GM23338 (cell line): ENCODE measurements around the gene ABCC3. TPM values are rescaled to one million over a fixed set of nuclear protein-coding genes. Genes with fewer than 3 reads are reported as not detected.

Experiments
- ATAC-seq: fragments of 200-7000 bp; cut with Tn5 transposase; 3 replicates; pipeline ENCODE4 v1.9.1; 2020
- DNase-seq: peaks from one replicate; pipeline ENCODE4 v3.0.0-alpha.2; 2015; ENCODE audit warnings: low spot score
- H2AFZ ChIP-seq: fragments of 200-600 bp; sonication (generic); 2 replicates; pipeline ENCODE4 v1.8.0; 2016; ENCODE audit warnings: antibody characterized with exemption, mild to moderate bottlenecking, moderate library complexity
- H3F3A ChIP-seq: fragments of 200-600 bp; sonication (generic); replicated peaks from 2 replicates; pipeline ENCODE4 v1.8.0; 2017; ENCODE audit warnings: antibody characterized with exemption, mixed run types, low read depth
- H3K27ac ChIP-seq: fragments of 200-600 bp; sonication (generic); 2 replicates; pipeline ENCODE4 v1.6.1; 2016; ENCODE audit warnings: low read depth
- H3K27me3 ChIP-seq: fragments of 200-600 bp; sonication (generic); 2 replicates; pipeline ENCODE4 v1.8.0; 2016; ENCODE audit warnings: mild to moderate bottlenecking, mixed run types, moderate library complexity; ENCODE audit not compliant: insufficient read depth
- H3K36me3 ChIP-seq: fragments of 200-600 bp; sonication (generic); 2 replicates; pipeline ENCODE4 v1.8.0; 2016; ENCODE audit warnings: mild to moderate bottlenecking; ENCODE audit not compliant: insufficient read depth
- H3K4me1 ChIP-seq: fragments of 200-600 bp; sonication (generic); 2 replicates; pipeline ENCODE4 v1.8.0; 2016; ENCODE audit warnings: mild to moderate bottlenecking, moderate library complexity; ENCODE audit not compliant: insufficient read depth
- H3K4me2 ChIP-seq: fragments of 200-600 bp; sonication (generic); 2 replicates; pipeline ENCODE4 v1.7.1; 2017; ENCODE audit warnings: mixed run types
- H3K4me3 ChIP-seq: fragments of 200-600 bp; sonication (generic); 2 replicates; pipeline ENCODE4 v1.6.1; 2016; ENCODE audit warnings: mixed run types
- H3K79me2 ChIP-seq: fragments of 200-600 bp; sonication (generic); replicated peaks from 2 replicates; pipeline ENCODE4 v1.8.0; 2017; ENCODE audit warnings: mild to moderate bottlenecking; ENCODE audit not compliant: insufficient read depth
- H3K9me2 ChIP-seq: fragments of 200-600 bp; sonication (generic); 2 replicates; pipeline ENCODE4 v1.8.0; 2017; ENCODE audit not compliant: insufficient read depth
- H4K20me1 ChIP-seq: fragments of 200-600 bp; sonication (generic); replicated peaks from 2 replicates; pipeline ENCODE4 v1.8.0; 2017; ENCODE audit warnings: mild to moderate bottlenecking; ENCODE audit not compliant: insufficient read depth
- H3K27ac Mint-ChIP-seq: 2 replicates; pipeline ENCODE4 v1.8.0; 2020; ENCODE audit warnings: inconsistent platforms, mild to moderate bottlenecking, moderate library complexity, mixed read lengths
- H3K27me3 Mint-ChIP-seq: 3 replicates; pipeline ENCODE4 v1.8.0; 2022; ENCODE audit warnings: low read depth, mild to moderate bottlenecking, moderate library complexity, mixed read lengths, inconsistent platforms; ENCODE audit not compliant: insufficient read depth, poor library complexity
- H3K36me3 Mint-ChIP-seq: 3 replicates; pipeline ENCODE4 v1.8.0; 2021; ENCODE audit warnings: low read depth, mild to moderate bottlenecking, inconsistent platforms, moderate library complexity, mixed read lengths
- H3K4me1 Mint-ChIP-seq: 3 replicates; pipeline ENCODE4 v1.8.0; 2020; ENCODE audit warnings: mild to moderate bottlenecking, inconsistent platforms, mixed read lengths
- H3K4me3 Mint-ChIP-seq: 3 replicates; pipeline ENCODE4 v1.8.0; 2021; ENCODE audit warnings: moderate library complexity, mild to moderate bottlenecking, inconsistent platforms, mixed read lengths
- H3K9me3 Mint-ChIP-seq: 3 replicates; pipeline ENCODE4 v1.8.0; 2020; ENCODE audit warnings: moderate library complexity, mild to moderate bottlenecking, inconsistent platforms, mixed read lengths
- CREB1 ChIP-seq: fragments of 250-450 bp; sonication (Bioruptor Pico); IDR thresholded peaks from 2 replicates; pipeline ENCODE4 v1.5.0; 2020; ENCODE audit warnings: low read depth, mild to moderate bottlenecking, moderate library complexity
- EZH2 ChIP-seq: fragments of 200-600 bp; sonication (generic); IDR thresholded peaks from one replicate; pipeline ENCODE4 v1.8.0; 2017; ENCODE audit warnings: antibody characterized with exemption, mild to moderate bottlenecking, low read depth; ENCODE audit not compliant: unreplicated experiment
- EZH2phosphoT487 ChIP-seq: fragments of 200-600 bp; sonication (generic); IDR thresholded peaks from one replicate; pipeline ENCODE4 v1.8.1; 2018; ENCODE audit warnings: antibody characterized with exemption; ENCODE audit not compliant: unreplicated experiment
- JUNB ChIP-seq: IDR thresholded peaks from one replicate; pipeline ENCODE4 v1.6.1; 2016; ENCODE audit warnings: antibody characterized with exemption; ENCODE audit not compliant: unreplicated experiment
- NANOG ChIP-seq: IDR thresholded peaks from 2 replicates; pipeline ENCODE4 v1.6.1; 2016; ENCODE audit warnings: antibody characterized with exemption, borderline replicate concordance
- POLR2AphosphoS5 ChIP-seq: IDR thresholded peaks from 2 replicates; pipeline ENCODE4 v1.6.1; 2016; ENCODE audit warnings: antibody characterized with exemption, low read depth
- REST ChIP-seq: IDR thresholded peaks from one replicate; pipeline ENCODE4 v1.6.1; 2018; ENCODE audit warnings: antibody characterized with exemption; ENCODE audit not compliant: unreplicated experiment
- STAT1 ChIP-seq: IDR thresholded peaks from one replicate; pipeline ENCODE4 v1.6.1; 2016; ENCODE audit warnings: antibody characterized with exemption; ENCODE audit not compliant: unreplicated experiment
- ZNF114 ChIP-seq: fragments of 250-450 bp; sonication (Bioruptor Pico); IDR thresholded peaks from 2 replicates; pipeline ENCODE4 v1.5.0; 2020; ENCODE audit warnings: mild to moderate bottlenecking, moderate library complexity
- ZNF331 ChIP-seq: fragments of 250-450 bp; sonication (Bioruptor Pico); IDR thresholded peaks from 2 replicates; pipeline ENCODE4 v1.5.0; 2020; ENCODE audit warnings: low read depth, mild to moderate bottlenecking, moderate library complexity
- ZNF462 ChIP-seq: fragments of 250-450 bp; sonication (Bioruptor Pico); IDR thresholded peaks from 2 replicates; pipeline ENCODE4 v1.5.0; 2020; ENCODE audit warnings: mild to moderate bottlenecking, moderate library complexity
- polyA plus RNA-seq: library from polyadenylated mRNA; unstranded; fragments of >200 nt; fragmentation: Nextera tagmentation; extraction: Ambion mirVana; gene quantifications from 2 replicates; pipeline ENCODE4 v1.2.1, GENCODE V29; 2016
- total RNA-seq: library from RNA; depleted of rRNA; stranded (reverse); fragments of >200 nt; shearing (Covaris generic); gene quantifications from 2 replicates; pipeline ENCODE4 v1.2.3, GENCODE V29; 2014
- TF ChIP-seq, protein P1 (sequence below): IDR thresholded peaks from 2 replicates; pipeline ENCODE4 v1.6.1; 2016; ENCODE audit warnings: antibody characterized with exemption
- TF ChIP-seq, protein P2 (sequence below), 2 experiments: fragments of 200-600 bp in 1 of 2; sonication (generic) in 1 of 2; conservative IDR thresholded peaks; 2 replicates each; pipeline versions ENCODE4 v1.5.1 to v1.6.1; 2016 to 2017; ENCODE audit warnings: antibody characterized with exemption in 2 of 2, low read depth in 2 of 2, mild to moderate bottlenecking in 2 of 2, moderate library complexity in 1 of 2

The ABCC3 gene
- total and polyA plus RNA-seq, 2 experiments from 2014 or later, result not detected

DNA sequence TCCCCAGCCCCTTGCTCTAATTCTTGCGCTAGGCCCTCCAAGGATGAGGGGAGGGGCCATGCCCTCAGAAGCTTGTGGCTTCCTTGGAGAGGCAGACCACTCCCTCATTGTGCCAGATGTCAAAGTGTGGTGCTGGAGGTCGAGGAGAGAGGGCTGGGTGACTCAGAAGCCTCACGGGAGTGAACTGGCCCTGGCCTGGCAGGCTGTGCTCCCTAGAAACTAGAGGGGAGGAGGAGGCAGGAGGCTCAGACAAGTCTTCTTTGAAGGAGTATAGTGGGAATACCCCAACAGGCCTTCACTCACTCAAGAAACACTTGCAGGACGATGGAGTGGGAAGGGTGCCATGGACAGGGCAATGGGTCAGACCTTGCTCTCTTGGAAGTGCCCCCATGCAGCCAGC lies 54.6 kb downstream of the ABCC3 start:
- Histone ChIP-seq H3K9me2 (no peaks in the 10 kb centered on the region), H3K4me1 (peaks cover 3% of the 10 kb centered on the region), H3K4me2 (no peak overlapping the region), H2AFZ (no peak overlapping the region), H3K79me2 (no peaks in the 10 kb centered on the region), H4K20me1 (no peaks in the 10 kb centered on the region), H3K27me3 (no peaks in the 10 kb centered on the region), H3K36me3 (no peaks in the 10 kb centered on the region; the same call in 1 of the 2 replicates), H3K4me3 (no peak overlapping the region), H3F3A (peaks cover 15% of the 10 kb centered on the region; the same call in 1 of the 2 replicates), H3K27ac (no peak overlapping the region)
- TF ChIP-seq STAT1 (no peak), POLR2AphosphoS5 (no peak), ZNF462 (CRISPR knock-in tag) (no peak), JUNB (no peak), ZNF331 (CRISPR knock-in tag) (no peak), EZH2 (no peak), EZH2phosphoT487 (no peak), ZNF114 (CRISPR knock-in tag) (no peak), CREB1 (CRISPR knock-in tag) (no peak), NANOG (no peak), REST (no peak)
- TF ChIP-seq, protein P1, sequence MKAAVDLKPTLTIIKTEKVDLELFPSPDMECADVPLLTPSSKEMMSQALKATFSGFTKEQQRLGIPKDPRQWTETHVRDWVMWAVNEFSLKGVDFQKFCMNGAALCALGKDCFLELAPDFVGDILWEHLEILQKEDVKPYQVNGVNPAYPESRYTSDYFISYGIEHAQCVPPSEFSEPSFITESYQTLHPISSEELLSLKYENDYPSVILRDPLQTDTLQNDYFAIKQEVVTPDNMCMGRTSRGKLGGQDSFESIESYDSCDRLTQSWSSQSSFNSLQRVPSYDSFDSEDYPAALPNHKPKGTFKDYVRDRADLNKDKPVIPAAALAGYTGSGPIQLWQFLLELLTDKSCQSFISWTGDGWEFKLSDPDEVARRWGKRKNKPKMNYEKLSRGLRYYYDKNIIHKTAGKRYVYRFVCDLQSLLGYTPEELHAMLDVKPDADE, result no peak
- TF ChIP-seq, protein P2, sequence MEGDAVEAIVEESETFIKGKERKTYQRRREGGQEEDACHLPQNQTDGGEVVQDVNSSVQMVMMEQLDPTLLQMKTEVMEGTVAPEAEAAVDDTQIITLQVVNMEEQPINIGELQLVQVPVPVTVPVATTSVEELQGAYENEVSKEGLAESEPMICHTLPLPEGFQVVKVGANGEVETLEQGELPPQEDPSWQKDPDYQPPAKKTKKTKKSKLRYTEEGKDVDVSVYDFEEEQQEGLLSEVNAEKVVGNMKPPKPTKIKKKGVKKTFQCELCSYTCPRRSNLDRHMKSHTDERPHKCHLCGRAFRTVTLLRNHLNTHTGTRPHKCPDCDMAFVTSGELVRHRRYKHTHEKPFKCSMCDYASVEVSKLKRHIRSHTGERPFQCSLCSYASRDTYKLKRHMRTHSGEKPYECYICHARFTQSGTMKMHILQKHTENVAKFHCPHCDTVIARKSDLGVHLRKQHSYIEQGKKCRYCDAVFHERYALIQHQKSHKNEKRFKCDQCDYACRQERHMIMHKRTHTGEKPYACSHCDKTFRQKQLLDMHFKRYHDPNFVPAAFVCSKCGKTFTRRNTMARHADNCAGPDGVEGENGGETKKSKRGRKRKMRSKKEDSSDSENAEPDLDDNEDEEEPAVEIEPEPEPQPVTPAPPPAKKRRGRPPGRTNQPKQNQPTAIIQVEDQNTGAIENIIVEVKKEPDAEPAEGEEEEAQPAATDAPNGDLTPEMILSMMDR (conservative IDR thresholded peaks at IDR 0.05; ENCODE audit: low read depth in 2 of 2), result no peak
- ATAC-seq (no peak; the same call in 2 of the 3 replicates), DNase-seq (no peak)
- no peaks in the 10 kb centered on the region for H3K9me3 Mint-ChIP-seq
- peaks cover 2% of the 10 kb centered on the region for H3K27me3 Mint-ChIP-seq
- H3K27ac Mint-ChIP-seq, result no peak overlapping the region
- H3K4me3 Mint-ChIP-seq, result no peak overlapping the region
- peaks cover 13% of the 10 kb centered on the region for H3K36me3 Mint-ChIP-seq
- peaks cover 37% of the 10 kb centered on the region for H3K4me1 Mint-ChIP-seq
